Spinal cord (tissue), 10 donors: ENCODE measurements around the gene GRHL1. TPM values are rescaled to one million over a fixed set of nuclear protein-coding genes. Genes with fewer than 3 reads are reported as not detected.
A peak's percentile ranks its signal among the peaks of the same experiment; 100 is the strongest.

ENCODE experiments used
- DNase-seq, 6 donors: peaks; one replicate each; pipeline versions ENCODE4 v3.0.0 to v3.0.0-alpha.2; 2013 to 2015; ENCODE audit warnings: low spot score in 6 of 6, low read depth in 4 of 6
- H3K27ac ChIP-seq: one replicate; pipeline ENCODE4 v1.5.1; 2013; ENCODE audit warnings: low read depth, low read length, control low read depth
- H3K27me3 ChIP-seq: one replicate; pipeline ENCODE4 v1.6.1; 2013; ENCODE audit warnings: low read length; ENCODE audit not compliant: control insufficient read depth, insufficient read depth
- H3K36me3 ChIP-seq: one replicate; pipeline ENCODE4 v1.6.1; 2013; ENCODE audit warnings: low read length; ENCODE audit not compliant: control insufficient read depth, insufficient read depth
- H3K4me1 ChIP-seq: one replicate; pipeline ENCODE4 v1.6.1; 2013; ENCODE audit warnings: low read length; ENCODE audit not compliant: control insufficient read depth, insufficient read depth
- H3K4me3 ChIP-seq: one replicate; pipeline ENCODE4 v1.5.1; 2013; ENCODE audit warnings: low read depth, low read length, control low read depth
- H3K9me3 ChIP-seq: one replicate; pipeline ENCODE4 v1.6.1; 2013; ENCODE audit warnings: low read length; ENCODE audit not compliant: control insufficient read depth, insufficient read depth
- WGBS: methylation state at CpG from one replicate; pipeline ENCODE4 v1.1.5; 2013; ENCODE audit warnings: missing lambda C conversion rate; ENCODE audit not compliant: insufficient coverage; 5-methylcytosine and 5-hydroxymethylcytosine counted together
- polyA plus RNA-seq, 2 donors: library from polyadenylated mRNA; unstranded; fragments of 120-200 nt; gene quantifications; one replicate each; pipeline ENCODE4 v1.2.1, GENCODE V29; 2013; ENCODE audit not compliant: insufficient read length in 2 of 2
- total RNA-seq, 2 donors: library from RNA; depleted of rRNA in 1 of 2; stranded (reverse); fragments of 120-200 nt in 1 of 2; fragments of >200 nt in 1 of 2; gene quantifications; one replicate each; pipeline versions ENCODE4 v1.2.3 to v1.2.4, GENCODE V29; 2013 to 2014
- donor health status: healthy.

GRHL1 gene
- total and polyA plus RNA-seq, 4 donors = 10.1 to 25.8 (median 12.4) TPM

DNA sequence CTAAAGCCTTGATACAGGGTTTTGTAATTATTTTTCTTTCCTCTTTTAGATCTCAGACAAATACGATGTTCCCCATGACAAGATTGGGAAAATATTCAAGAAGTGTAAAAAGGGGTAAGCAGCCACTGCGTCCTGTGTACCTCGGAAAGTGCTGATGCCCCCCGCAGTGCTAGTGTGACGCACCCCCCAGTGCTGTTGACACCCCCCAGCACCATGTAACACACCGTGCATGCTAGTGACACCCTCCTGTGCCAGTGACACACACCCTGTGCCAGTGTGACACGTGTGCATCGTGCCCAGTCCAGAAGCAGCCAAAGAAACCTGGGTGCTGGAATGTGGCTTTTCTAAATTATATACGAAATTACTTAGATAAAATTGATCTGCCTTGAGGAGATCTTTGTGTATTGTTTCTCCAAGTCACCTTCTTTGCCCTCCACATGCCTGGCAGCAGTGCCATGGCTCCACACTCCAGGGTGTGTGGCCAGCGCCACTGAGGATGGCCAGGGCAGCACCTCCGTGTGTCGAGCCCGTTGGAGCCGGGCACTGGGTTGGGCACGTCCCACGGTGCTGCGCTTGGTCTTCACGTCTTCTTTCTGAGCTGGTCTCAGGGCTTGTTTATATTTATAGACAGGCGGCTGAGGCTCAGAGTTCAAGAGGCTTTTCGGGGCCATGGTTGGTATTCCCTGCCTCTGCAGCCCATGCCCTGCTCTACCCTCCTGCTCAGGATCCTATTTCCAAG is 47.6 kb downstream of the GRHL1 start:
- Histone ChIP-seq H3K4me1 (no peaks in the 10 kb centered on the region), H3K4me3 (no peak overlapping the region), H3K27ac (no peak overlapping the region), H3K36me3 (peaks cover 39% of the 10 kb centered on the region), H3K9me3 (no peaks in the 10 kb centered on the region), H3K27me3 (no peaks in the 10 kb centered on the region)
- no peak for DNase-seq
- WGBS = 97% methylated on average over 15 of the region's 20 CpGs

DNA sequence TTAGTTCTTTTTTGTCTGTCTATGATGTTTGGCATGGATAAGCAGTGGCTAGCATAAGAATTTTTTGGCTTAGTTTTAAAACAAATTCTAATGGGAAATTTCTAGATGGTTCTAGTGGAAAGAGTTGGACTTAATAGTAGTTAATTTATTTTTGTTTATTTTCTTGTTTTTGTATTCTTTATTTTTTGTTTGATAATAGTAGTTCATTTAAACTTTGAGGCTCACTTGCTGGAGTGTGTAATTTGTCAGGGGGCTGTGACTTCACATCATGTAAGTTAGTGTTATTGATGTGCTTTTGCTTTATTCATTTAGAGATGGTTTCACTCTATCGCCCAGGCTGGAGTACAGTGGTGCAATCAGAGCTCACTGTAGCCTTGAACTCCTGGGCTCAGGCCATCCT is 48.2 kb downstream of the GRHL1 start:
- no CpG with 5 or more reads among the region's 1 CpG for WGBS
- H3K4me1 ChIP-seq = no peaks in the 10 kb centered on the region
- DNase-seq = no peak

DNA sequence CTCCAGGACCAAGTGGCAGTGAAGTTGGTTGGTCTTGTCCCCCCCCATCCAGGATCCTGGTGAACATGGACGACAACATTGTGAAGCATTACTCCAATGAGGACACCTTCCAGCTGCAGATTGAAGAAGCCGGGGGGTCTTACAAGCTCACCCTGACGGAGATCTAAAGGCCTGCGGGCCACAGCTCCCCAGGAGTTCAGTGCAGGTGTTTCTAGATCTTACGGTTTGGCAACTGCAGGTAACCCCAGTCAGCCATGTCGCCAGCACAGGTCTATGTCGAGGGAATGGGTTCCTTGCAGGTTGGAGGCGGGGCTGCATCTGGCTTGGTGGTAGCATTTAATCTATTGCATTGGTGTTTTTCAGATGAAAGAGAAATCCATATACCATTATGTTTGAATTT is 49.0 kb downstream of the GRHL1 start:
- no peak overlapping the region for H3K27ac ChIP-seq
- H3K27me3 ChIP-seq = no peaks in the 10 kb centered on the region
- H3K4me1 ChIP-seq = no peaks in the 10 kb centered on the region
- no peak for DNase-seq
- 97% methylated on average over 5 of the region's 8 CpGs for WGBS
- H3K36me3 ChIP-seq = peaks cover 30% of the 10 kb centered on the region
- no peaks in the 10 kb centered on the region for H3K9me3 ChIP-seq
- H3K4me3 ChIP-seq = no peak overlapping the region

More for the DNA sequence above, 48.2 kb downstream of the GRHL1 start:
- H3K27me3 ChIP-seq = no peaks in the 10 kb centered on the region
- no peak overlapping the region for H3K27ac ChIP-seq
- no peak overlapping the region for H3K4me3 ChIP-seq
- H3K9me3 ChIP-seq = no peaks in the 10 kb centered on the region
- H3K36me3 ChIP-seq = peaks cover 35% of the 10 kb centered on the region

DNA sequence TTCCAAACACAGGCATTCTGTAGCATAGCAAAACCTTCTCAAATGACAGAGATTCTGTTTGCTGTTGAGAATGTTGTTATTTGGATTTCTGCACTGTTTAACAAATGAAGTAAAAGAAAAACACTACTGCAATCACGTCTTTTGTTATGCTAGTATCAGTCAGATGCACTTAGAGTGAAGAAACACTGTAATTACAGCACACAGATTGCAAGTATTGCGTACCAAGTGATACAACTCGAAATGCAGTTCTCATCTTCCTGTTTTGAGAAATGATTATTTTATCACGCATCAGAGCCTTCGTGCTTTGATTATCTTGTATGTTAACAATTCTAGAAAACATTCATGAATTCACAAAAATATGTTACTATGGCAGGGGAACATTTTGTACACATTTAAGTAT is 50.1 kb downstream of the GRHL1 start:
- DNase-seq = peak in 1 of 6 donors; percentile 11
- Histone ChIP-seq H3K4me1 (peaks cover 2% of the 10 kb centered on the region), H3K27ac (no peak overlapping the region), H3K4me3 (no peak overlapping the region), H3K27me3 (peaks cover 5% of the 10 kb centered on the region), H3K9me3 (no peaks in the 10 kb centered on the region), H3K36me3 (peaks cover 30% of the 10 kb centered on the region)
- 100% methylated on average over 2 of the region's 5 CpGs for WGBS

DNA sequence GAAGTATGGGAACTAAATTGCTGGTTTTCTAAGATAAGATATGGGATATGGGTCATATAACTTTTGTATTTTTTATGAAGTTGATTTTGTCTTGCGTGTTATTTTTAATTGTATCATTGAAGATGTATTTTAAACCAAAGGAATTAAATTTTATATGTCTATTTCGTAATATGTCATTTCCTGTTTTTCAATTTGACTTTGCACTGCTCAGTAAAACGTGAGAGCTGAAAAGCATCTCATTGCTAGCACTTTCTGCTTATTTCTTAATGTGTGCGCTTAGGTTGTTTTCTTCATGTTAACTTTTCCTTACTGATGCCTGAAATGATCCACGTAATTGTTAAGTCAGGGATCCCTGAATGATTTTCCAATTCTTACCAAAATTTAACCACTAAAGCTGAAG is 50.6 kb downstream of the GRHL1 start:
- peaks cover 26% of the 10 kb centered on the region for H3K36me3 ChIP-seq

DNA sequence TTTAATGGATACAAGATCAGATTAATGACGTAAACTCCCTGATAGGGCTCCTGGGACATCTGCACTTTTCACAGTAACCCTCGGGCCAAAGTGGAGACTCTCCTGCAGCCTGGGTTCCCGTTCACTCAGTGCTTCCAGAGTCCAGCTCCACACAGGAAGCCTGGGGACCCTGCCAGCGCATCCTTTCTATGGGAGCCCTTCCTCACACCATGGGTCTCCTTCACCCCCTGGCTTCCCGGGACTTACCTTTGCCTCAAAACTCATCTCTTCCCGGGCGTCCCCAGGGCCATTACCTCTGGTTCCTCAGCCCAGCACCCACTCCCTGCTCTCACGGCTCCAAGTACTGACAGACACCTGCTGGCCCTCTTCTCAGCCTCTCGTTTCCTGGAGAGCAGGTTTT is 51.2 kb downstream of the GRHL1 start:
- Histone ChIP-seq H3K4me1 (peaks cover 7% of the 10 kb centered on the region), H3K9me3 (no peaks in the 10 kb centered on the region), H3K36me3 (peaks cover 23% of the 10 kb centered on the region), H3K4me3 (no peak overlapping the region), H3K27ac (no peak overlapping the region), H3K27me3 (peaks cover 5% of the 10 kb centered on the region)
- DNase-seq = no peak
- WGBS = 96% methylated on average over 9 of the region's 9 CpGs

More for the DNA sequence above, 50.6 kb downstream of the GRHL1 start:
- H3K27ac ChIP-seq = no peak overlapping the region
- no peak overlapping the region for H3K4me3 ChIP-seq
- peaks cover 5% of the 10 kb centered on the region for H3K27me3 ChIP-seq
- H3K4me1 ChIP-seq = peaks cover 7% of the 10 kb centered on the region
- DNase-seq = no peak
- no peaks in the 10 kb centered on the region for H3K9me3 ChIP-seq
- 100% methylated on average over 2 of the region's 5 CpGs for WGBS

DNA sequence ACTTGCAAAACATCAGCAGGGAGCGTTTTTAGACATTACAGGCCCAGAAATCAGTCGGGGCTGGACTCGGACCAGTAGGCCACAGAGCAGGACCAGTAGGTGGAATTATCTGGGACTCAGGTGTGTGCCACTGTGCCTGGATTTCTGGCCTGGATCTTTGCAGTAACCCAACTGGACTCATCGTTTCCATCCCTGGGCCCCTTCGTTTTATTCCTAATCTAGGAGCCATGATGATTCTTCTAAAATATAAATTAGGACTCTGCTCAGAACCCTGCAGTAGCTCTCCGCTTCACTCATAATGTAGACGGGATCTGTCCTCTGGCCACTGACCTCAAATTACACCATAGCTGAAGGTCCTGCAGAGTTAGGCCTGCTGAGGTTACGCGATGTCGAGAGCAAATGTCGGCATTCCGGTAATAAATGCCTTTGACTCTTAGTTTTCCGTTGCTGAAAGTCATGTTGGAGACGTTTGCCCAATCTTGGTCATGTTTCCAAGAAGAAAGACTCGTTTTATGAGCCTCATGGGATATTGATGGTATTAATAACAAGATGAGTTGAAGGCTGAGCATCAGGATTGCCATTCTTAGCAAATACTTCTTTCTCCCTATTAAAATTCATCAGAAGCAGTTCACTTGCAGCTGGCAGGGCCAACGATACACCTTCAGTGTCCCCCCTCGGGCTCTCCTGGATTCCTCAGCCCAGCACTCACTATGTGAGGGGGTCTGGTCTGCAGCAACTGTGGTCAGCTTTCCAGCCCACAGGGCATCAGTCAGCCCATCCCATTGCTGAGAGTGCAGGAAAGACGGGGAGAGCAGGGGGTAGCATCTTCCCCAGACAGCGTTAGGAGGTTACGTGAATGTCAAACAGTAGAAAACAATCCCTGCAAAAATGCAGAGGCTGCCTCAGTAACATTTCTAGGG is 52.0 kb downstream of the GRHL1 start:
- DNase-seq = peak in 1 of 6 donors; percentile 3

DNA sequence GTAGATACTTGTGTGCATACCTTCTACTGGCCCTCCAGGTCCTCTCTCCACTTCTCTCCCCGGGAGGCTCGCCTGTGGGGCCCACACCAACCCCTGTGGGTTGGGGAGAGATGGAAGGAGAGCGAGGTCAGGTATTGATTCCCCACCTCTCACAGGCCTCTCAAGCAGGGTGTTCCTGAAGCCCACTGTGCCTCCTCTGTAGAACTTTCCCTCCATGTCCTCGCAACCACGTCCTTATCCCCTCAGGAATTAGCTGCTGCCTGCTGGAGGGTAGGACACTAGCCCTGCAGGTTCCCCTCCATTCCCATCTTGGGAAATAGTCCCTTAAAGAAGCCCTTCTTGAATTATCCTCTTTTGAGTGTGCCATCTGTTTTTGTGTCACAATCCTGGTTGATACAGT is 52.9 kb downstream of the GRHL1 start:
- Histone ChIP-seq H3K4me3 (no peak overlapping the region), H3K27me3 (peaks cover 7% of the 10 kb centered on the region), H3K9me3 (no peaks in the 10 kb centered on the region), H3K4me1 (peaks cover 17% of the 10 kb centered on the region), H3K27ac (no peak overlapping the region), H3K36me3 (peaks cover 15% of the 10 kb centered on the region)
- DNase-seq = no peak
- 100% methylated on average over 2 of the region's 5 CpGs for WGBS

More for the DNA sequence above, 52.0 kb downstream of the GRHL1 start:
- Histone ChIP-seq H3K4me1 (peaks cover 12% of the 10 kb centered on the region), H3K27me3 (peaks cover 6% of the 10 kb centered on the region), H3K4me3 (no peak overlapping the region), H3K9me3 (no peaks in the 10 kb centered on the region), H3K36me3 (peaks cover 21% of the 10 kb centered on the region), H3K27ac (no peak overlapping the region)
- 91% methylated on average over 17 of the region's 20 CpGs for WGBS

DNA sequence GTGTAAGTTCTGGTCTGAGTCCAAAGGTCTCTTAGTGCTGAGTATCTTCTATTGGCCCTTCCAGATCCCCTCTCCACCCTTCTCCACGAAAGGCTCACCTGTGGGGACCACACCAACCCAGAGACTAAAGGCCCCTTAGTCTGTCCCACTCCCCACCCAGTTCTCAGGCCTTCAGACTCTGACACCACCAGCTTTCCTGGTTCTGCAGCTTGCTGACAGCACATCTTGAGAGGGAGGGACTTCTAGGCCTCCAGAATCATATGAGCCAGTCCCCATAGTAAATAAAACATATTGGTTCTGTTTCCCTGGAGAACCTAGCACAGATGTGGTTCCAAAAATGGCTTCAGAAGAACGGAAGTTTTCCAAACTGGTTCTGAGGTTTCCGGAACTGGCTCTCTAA is 53.3 kb downstream of the GRHL1 start:
- Histone ChIP-seq H3K27ac (no peak overlapping the region), H3K27me3 (peaks cover 7% of the 10 kb centered on the region), H3K9me3 (no peaks in the 10 kb centered on the region), H3K4me3 (no peak overlapping the region), H3K4me1 (peaks cover 21% of the 10 kb centered on the region), H3K36me3 (peaks cover 14% of the 10 kb centered on the region)
- DNase-seq = no peak
- WGBS = 0% methylated on average over 1 of the region's 3 CpGs
